Neural progenitor cell (in vitro differentiated cells): ENCODE measurements around the gene TBC1D1.

Source experiments
- EZH2 ChIP-seq: fragments of 200-600 bp; sonication (generic); IDR thresholded peaks from 2 replicates; pipeline ENCODE4 v1.6.1; 2017; ENCODE audit warnings: antibody characterized with exemption, mild to moderate bottlenecking, moderate library complexity
- TF ChIP-seq, protein P1 (sequence below): fragments of 200-600 bp; sonication (generic); IDR thresholded peaks from 2 replicates; pipeline ENCODE4 v1.5.1; 2017; ENCODE audit warnings: antibody characterized with exemption, mild to moderate bottlenecking

- TF ChIP-seq, protein P1, sequence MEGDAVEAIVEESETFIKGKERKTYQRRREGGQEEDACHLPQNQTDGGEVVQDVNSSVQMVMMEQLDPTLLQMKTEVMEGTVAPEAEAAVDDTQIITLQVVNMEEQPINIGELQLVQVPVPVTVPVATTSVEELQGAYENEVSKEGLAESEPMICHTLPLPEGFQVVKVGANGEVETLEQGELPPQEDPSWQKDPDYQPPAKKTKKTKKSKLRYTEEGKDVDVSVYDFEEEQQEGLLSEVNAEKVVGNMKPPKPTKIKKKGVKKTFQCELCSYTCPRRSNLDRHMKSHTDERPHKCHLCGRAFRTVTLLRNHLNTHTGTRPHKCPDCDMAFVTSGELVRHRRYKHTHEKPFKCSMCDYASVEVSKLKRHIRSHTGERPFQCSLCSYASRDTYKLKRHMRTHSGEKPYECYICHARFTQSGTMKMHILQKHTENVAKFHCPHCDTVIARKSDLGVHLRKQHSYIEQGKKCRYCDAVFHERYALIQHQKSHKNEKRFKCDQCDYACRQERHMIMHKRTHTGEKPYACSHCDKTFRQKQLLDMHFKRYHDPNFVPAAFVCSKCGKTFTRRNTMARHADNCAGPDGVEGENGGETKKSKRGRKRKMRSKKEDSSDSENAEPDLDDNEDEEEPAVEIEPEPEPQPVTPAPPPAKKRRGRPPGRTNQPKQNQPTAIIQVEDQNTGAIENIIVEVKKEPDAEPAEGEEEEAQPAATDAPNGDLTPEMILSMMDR = no peak
- TF ChIP-seq EZH2 = no peak
These were observed 270.6 kb downstream of the TBC1D1 start for GRCh38 chr4:38161208-38162113.
